ENCODE data around the gene ANKS1A. TPM values are rescaled to one million over a fixed set of nuclear protein-coding genes. Genes with fewer than 3 reads are reported as not detected.

Gene ANKS1A
- total and polyA plus RNA-seq, 2 experiments from 2014 or later = 17.5 to 25.4 TPM

DNA sequence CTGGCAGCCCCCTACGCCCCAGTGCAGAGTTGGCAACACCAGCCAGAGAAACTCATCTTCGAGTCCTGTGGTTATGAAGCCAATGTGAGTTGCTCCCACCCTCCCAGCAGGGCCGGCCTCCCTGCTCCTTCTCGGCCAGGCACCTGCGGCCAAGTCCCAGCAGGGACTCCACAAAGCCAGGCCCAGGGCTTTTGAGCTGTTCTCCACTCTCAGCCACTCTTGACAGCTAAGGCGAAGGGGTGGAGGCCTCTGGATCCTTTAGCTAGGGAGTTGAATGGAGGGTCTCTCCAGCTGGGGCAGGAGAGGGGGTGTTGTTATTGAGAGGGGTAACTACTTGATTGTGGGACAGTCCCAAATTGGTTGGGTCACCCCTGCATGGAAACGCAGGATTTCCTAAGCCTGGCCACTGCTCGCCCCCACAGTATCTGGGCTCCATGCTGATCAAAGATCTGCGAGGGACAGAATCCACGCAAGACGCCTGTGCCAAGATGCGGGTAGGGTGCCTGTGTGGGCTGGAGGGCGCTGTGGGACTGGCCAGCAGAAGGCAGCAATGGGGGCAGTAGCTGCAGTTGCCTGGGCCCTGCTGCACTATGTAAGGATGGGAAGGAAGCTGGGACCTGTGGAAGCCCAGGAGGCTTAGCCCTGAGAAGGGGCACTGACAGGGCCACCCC is 193.8 kb downstream of the ANKS1A start:
- Histone ChIP-seq H3K27me3 (no peaks in the 10 kb centered on the region), H3K4me3 (no peak overlapping the region), H3K36me3 (replicated peaks; ENCODE audit: insufficient read depth, low read depth) (no peaks in the 10 kb centered on the region)

DNA sequence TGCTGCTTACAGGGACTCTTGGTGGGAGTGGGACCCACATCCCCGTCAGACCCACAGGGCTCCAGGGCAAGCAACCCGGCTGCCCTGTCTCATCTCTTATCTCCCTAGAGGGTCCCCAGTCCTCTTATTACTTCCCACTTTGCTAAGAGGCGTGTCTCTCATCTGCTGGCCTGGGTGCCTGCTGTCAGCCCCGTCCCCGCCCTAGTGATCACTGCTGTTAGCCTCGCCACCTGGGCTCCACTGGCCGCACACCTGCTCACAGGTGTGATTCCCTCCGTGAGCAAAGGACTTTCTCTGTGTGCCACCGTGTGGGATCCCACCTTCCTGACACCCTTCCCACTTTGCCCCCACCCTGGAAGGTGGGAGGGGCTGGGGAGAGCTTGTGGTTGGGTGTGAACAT is 194.5 kb downstream of the ANKS1A start:
- H3K27me3 ChIP-seq = no peaks in the 10 kb centered on the region
- no peaks in the 10 kb centered on the region for H3K9me3 ChIP-seq (ENCODE audit: low read depth)
- no peaks in the 10 kb centered on the region for H3K79me2 ChIP-seq
- H4K20me1 ChIP-seq (ENCODE audit: insufficient read depth, poor library complexity, severe bottlenecking) = no peaks in the 10 kb centered on the region
- no peaks in the 10 kb centered on the region for H3K36me3 ChIP-seq (replicated peaks; ENCODE audit: insufficient read depth, low read depth)
- TF ChIP-seq EZH2phosphoT487 (IDR thresholded peaks at IDR 0.05; ENCODE audit: low read depth, severe bottlenecking, unreplicated experiment) = no peak
- TF ChIP-seq, protein P1, sequence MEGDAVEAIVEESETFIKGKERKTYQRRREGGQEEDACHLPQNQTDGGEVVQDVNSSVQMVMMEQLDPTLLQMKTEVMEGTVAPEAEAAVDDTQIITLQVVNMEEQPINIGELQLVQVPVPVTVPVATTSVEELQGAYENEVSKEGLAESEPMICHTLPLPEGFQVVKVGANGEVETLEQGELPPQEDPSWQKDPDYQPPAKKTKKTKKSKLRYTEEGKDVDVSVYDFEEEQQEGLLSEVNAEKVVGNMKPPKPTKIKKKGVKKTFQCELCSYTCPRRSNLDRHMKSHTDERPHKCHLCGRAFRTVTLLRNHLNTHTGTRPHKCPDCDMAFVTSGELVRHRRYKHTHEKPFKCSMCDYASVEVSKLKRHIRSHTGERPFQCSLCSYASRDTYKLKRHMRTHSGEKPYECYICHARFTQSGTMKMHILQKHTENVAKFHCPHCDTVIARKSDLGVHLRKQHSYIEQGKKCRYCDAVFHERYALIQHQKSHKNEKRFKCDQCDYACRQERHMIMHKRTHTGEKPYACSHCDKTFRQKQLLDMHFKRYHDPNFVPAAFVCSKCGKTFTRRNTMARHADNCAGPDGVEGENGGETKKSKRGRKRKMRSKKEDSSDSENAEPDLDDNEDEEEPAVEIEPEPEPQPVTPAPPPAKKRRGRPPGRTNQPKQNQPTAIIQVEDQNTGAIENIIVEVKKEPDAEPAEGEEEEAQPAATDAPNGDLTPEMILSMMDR (IDR thresholded peaks at IDR 0.05; ENCODE audit: poor library complexity) = no peak
- TF ChIP-seq EZH2 (IDR thresholded peaks at IDR 0.05; ENCODE audit: borderline replicate concordance) = no peak
- H3K4me2 ChIP-seq = no peak overlapping the region
- H3K4me1 ChIP-seq (ENCODE audit: insufficient read depth) = no peaks in the 10 kb centered on the region
- H3K9me2 ChIP-seq (replicated peaks; ENCODE audit: insufficient read depth) = no peaks in the 10 kb centered on the region
- no peak overlapping the region for H3K4me3 ChIP-seq
- H3K27ac ChIP-seq = no peak overlapping the region
- WGBS (ENCODE audit: low lambda C conversion rate, missing lambda C conversion rate) = 93% methylated on average over 9 of the region's 9 CpGs
- H2AFZ ChIP-seq = no peak overlapping the region
- DNase-seq (ENCODE audit: low spot score) = no peak

More for the DNA sequence above, 193.8 kb downstream of the ANKS1A start:
- no peaks in the 10 kb centered on the region for H3K9me3 ChIP-seq (ENCODE audit: low read depth)
- H2AFZ ChIP-seq = no peak overlapping the region
- no peak for DNase-seq (ENCODE audit: low spot score)
- 95% methylated on average over 13 of the region's 13 CpGs for WGBS (ENCODE audit: low lambda C conversion rate, missing lambda C conversion rate)
- H3K4me1 ChIP-seq (ENCODE audit: insufficient read depth) = no peaks in the 10 kb centered on the region
- H3K79me2 ChIP-seq = no peaks in the 10 kb centered on the region
- H4K20me1 ChIP-seq (ENCODE audit: insufficient read depth, poor library complexity, severe bottlenecking) = no peaks in the 10 kb centered on the region
- TF ChIP-seq EZH2 (IDR thresholded peaks at IDR 0.05; ENCODE audit: borderline replicate concordance) (no peak), EZH2phosphoT487 (IDR thresholded peaks at IDR 0.05; ENCODE audit: low read depth, severe bottlenecking, unreplicated experiment) (no peak)
- TF ChIP-seq, protein P1 (IDR thresholded peaks at IDR 0.05; ENCODE audit: poor library complexity) = no peak
- no peak overlapping the region for H3K27ac ChIP-seq
- H3K4me2 ChIP-seq = no peak overlapping the region
- H3K9me2 ChIP-seq (replicated peaks; ENCODE audit: insufficient read depth) = no peaks in the 10 kb centered on the region

DNA sequence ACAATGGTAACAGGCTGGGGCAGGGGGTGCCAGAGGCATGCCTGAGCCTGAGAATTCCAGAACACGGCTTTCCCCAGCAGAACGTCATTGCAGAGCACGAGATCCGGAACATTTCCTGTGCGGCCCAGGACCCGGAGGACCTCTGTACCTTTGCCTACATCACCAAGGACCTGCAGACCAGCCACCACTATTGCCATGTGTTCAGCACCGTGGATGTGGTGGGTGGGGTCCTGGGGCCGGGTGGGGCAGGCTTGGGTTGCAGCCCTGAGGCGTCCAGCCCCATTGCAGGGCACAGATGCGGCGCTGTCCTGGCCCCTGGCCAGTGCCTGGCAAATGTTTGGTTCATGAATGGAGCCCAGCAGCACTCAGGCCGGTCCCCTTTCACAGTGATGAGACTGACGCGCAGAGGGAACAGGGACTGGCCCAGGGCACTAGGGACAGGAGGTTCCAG is 195.0 kb downstream of the ANKS1A start:
- TF ChIP-seq, protein P1 (IDR thresholded peaks at IDR 0.05; ENCODE audit: poor library complexity) = no peak
- no peak for TF ChIP-seq EZH2 (IDR thresholded peaks at IDR 0.05; ENCODE audit: borderline replicate concordance)
- no peak for TF ChIP-seq EZH2phosphoT487 (IDR thresholded peaks at IDR 0.05; ENCODE audit: low read depth, severe bottlenecking, unreplicated experiment)
- H3K36me3 ChIP-seq (replicated peaks; ENCODE audit: insufficient read depth, low read depth) = no peaks in the 10 kb centered on the region
- no peak for DNase-seq (ENCODE audit: low spot score)
- no peak overlapping the region for H3K4me3 ChIP-seq
- no peak overlapping the region for H3K27ac ChIP-seq
- H4K20me1 ChIP-seq (ENCODE audit: insufficient read depth, poor library complexity, severe bottlenecking) = no peaks in the 10 kb centered on the region
- no peak overlapping the region for H2AFZ ChIP-seq
- H3K79me2 ChIP-seq = no peaks in the 10 kb centered on the region
- H3K4me1 ChIP-seq (ENCODE audit: insufficient read depth) = peaks cover 5% of the 10 kb centered on the region
- no peak overlapping the region for H3K4me2 ChIP-seq
- no peaks in the 10 kb centered on the region for H3K27me3 ChIP-seq
- no peaks in the 10 kb centered on the region for H3K9me3 ChIP-seq (ENCODE audit: low read depth)
- 98% methylated on average over 14 of the region's 14 CpGs for WGBS (ENCODE audit: low lambda C conversion rate, missing lambda C conversion rate)
- no peaks in the 10 kb centered on the region for H3K9me2 ChIP-seq (replicated peaks; ENCODE audit: insufficient read depth)

All from hepatocyte (in vitro differentiated cells).